Motor neuron (in vitro differentiated cells): ENCODE data around the gene IGSF5. TPM values are rescaled to one million over a fixed set of nuclear protein-coding genes. Genes with fewer than 3 reads are reported as not detected.

ENCODE experiments used
- ATAC-seq, 8 experiments: fragments of 200-7000 bp; cut with Tn5 transposase; replicated peaks in 6 of 8; 2 replicates each; pipeline ENCODE4 v1.8.0; 2021; ENCODE audit warnings: mild to moderate bottlenecking in 8 of 8, moderate library complexity in 8 of 8
- H3K27ac ChIP-seq, 2 donors: fragments of 250-450 bp; sonication (Bioruptor Pico); 2 replicates each; pipeline ENCODE4 v1.9.0; 2021; ENCODE audit warnings: antibody characterized with exemption in 2 of 2, mild to moderate bottlenecking in 2 of 2, moderate library complexity in 1 of 2
- H3K4me1 ChIP-seq, 2 donors: fragments of 250-450 bp; sonication (Bioruptor Pico); replicated peaks in 1 of 2; 2 replicates each; pipeline ENCODE4 v1.6.1; 2021; ENCODE audit warnings: antibody characterized with exemption in 2 of 2, mild to moderate bottlenecking in 2 of 2, moderate library complexity in 1 of 2
- H3K4me3 ChIP-seq, 5 donors: fragments of 250-450 bp; sonication (Bioruptor Pico); 2 replicates each; pipeline ENCODE4 v1.9.0; 2021; ENCODE audit warnings: antibody characterized with exemption in 5 of 5, mild to moderate bottlenecking in 5 of 5, moderate library complexity in 4 of 5
- WGBS, 10 experiments: fragments of 450-650 bp; shearing (Covaris generic); methylation state at CpG; one replicate each; pipeline ENCODE4 v1.0.0; 2022; 5-methylcytosine and 5-hydroxymethylcytosine counted together
- in situ Hi-C, 9 experiments: fragments of 400-800 bp; cut with MboI; loops; one replicate each; pipeline ENCODE4 v1.15.0; 2021; ENCODE audit warnings: low sequenced_read_pairs in 9 of 9, low pct_unique_long_range_greater_than_20kb in 2 of 9; ENCODE audit not compliant: unreplicated experiment in 9 of 9
- total RNA-seq, 8 experiments: library from RNA; unstranded; fragments of 300-600 nt; gene quantifications; 2 replicates each; pipeline versions ENCODE4 v1.2.3 to v1.2.4, GENCODE V29; 2022

The IGSF5 gene
- total RNA-seq, 8 experiments from 2014 or later = 0.54 to 6.1 (median 0.72) TPM; not detected in 2

DNA sequence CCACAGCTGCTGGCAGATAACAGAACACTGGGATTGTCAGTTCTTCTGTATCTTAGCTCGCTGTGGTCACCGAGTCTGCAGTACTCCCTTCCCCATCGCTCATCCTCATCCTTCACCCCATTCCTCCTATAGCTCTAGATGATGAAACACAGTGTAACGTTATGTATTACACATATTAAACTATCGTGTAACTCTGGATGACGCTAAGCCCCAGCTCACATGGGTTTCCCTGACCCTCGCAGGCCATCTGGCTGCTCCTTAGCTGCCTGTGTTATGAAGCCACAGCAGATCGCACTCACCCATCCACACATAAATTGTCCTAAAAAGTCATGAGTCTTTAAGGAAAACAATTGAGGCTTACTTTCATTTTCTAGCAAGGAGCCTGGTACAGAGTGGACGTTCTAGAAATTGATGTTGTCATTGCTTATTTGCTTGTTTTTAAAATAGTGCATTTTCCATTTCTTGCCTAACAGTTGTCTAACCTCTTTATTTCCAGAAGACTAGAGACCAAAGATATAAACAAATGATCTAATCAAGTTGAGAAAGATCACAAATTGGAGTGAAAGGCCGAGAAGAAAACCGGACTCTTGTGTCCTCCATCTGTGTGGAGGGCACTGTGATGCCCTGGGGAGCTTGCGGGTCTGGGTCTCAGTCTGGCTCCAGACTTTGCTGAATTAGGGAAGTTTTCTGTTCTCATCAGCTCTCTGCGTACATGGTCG is 97.9 kb downstream of the IGSF5 start:
- H3K27ac ChIP-seq = peak overlapping the region; percentile 28 to 80
- in situ Hi-C loops = no loop called here
- peak in 5 of 8 experiments; percentile 95 to 98 (median 97) for ATAC-seq
- H3K4me1 ChIP-seq = peaks cover 8 to 19% of the 10 kb centered on the region in 2 donors
- WGBS, 10 experiments = 2 to 88% (median 65%) methylated on average over 1 to 12 of the region's 14 CpGs
- H3K4me3 ChIP-seq = no peak overlapping the region

- no peak for ATAC-seq
- WGBS, 10 experiments = 4 to 100% (median 68%) methylated on average over 1 to 4 of the region's 4 CpGs; no CpG with 5 or more reads in 4 of the 10 experiments
- peaks cover 8 to 19% of the 10 kb centered on the region in 2 donors for H3K4me1 ChIP-seq
- peak overlapping the region in 1 of 2 donors; percentile 80 for H3K27ac ChIP-seq
- in situ Hi-C loops = no loop called here
- no peak overlapping the region for H3K4me3 ChIP-seq
Observed at GRCh38 chr21:39843483-39843882, 98.5 kb downstream of the IGSF5 start.

- Histone ChIP-seq H3K27ac (no peak overlapping the region), H3K4me3 (no peak overlapping the region), H3K4me1 (peaks cover 8 to 19% of the 10 kb centered on the region in 2 donors)
- no peak for ATAC-seq
- 13 to 86% (median 79%) methylated on average over 1 to 4 of the region's 5 CpGs; no CpG with 5 or more reads in 2 of the 10 experiments for WGBS, 10 experiments
- in situ Hi-C loops = no loop called here
Observed at GRCh38 chr21:39843916-39844315, 98.9 kb downstream of the IGSF5 start.

GRCh38 chr21:39845571-39846130 is 100.7 kb downstream of the IGSF5 start:
- peak overlapping the region in 1 of 2 donors; percentile 8 for H3K27ac ChIP-seq
- no peak overlapping the region for H3K4me3 ChIP-seq
- 0 to 88% (median 48%) methylated on average over 2 to 5 of the region's 6 CpGs for WGBS, 10 experiments
- in situ Hi-C loops = no loop called here
- H3K4me1 ChIP-seq = peaks cover 10 to 21% of the 10 kb centered on the region in 2 donors
- peak in 1 of 8 experiments; percentile 53 for ATAC-seq

GRCh38 chr21:39847877-39848276 is 102.9 kb downstream of the IGSF5 start:
- ATAC-seq = no peak
- Histone ChIP-seq H3K27ac (no peak overlapping the region), H3K4me1 (peaks cover 14 to 18% of the 10 kb centered on the region in 2 donors), H3K4me3 (no peak overlapping the region)
- WGBS, 10 experiments = 0 to 86% (median 46%) methylated on average over 1 to 4 of the region's 6 CpGs; no CpG with 5 or more reads in 4 of the 10 experiments
- in situ Hi-C loops = no loop called here

DNA sequence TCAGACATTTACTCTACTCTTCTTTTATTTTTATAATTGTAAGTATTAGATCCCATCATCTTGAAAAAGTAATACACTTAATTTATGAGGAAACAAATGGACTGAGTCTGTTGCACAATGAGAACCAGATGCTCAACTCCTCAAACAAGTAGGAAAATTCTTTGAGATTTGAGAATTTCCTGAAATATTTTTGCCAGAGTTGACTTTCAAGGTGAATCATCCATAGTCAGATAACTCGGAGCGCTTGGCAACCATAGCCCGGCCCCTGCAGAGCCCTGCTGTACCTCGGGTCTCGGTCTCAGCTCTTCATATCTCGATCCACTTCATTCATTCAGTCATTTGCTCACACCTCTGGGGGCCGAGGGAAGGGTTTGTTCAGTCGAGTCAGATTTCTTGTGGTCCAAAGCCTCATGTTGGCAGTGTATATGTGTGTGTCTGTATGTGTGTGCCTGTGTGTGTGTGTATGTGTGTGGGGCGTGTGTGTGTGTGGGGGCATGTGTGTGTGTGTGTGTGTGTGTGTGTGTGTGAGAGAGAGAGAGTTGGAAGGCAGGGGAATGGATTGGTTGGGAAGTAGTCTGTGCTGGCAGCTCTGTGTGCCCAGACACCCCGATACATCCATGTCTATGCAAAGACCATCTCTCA is 104.2 kb downstream of the IGSF5 start:
- H3K27ac ChIP-seq = no peak overlapping the region
- 0 to 100% (median 25%) methylated on average over 1 to 8 of the region's 10 CpGs; no CpG with 5 or more reads in 3 of the 10 experiments for WGBS, 10 experiments
- ATAC-seq = no peak
- H3K4me3 ChIP-seq = no peak overlapping the region
- H3K4me1 ChIP-seq = peaks cover 11 to 12% of the 10 kb centered on the region in 2 donors
- in situ Hi-C loops = no loop called here

- ATAC-seq = no peak
- in situ Hi-C loops = loop anchor here in 4 of 9 experiments (25.0 kb wide), 1 partner anchor 262 kb away; no protein-coding TSS in a partner anchor
- 17 to 100% (median 61%) methylated on average over 1 to 2 of the region's 2 CpGs; no CpG with 5 or more reads in 4 of the 10 experiments for WGBS, 10 experiments
- H3K4me3 ChIP-seq = no peak overlapping the region
- H3K27ac ChIP-seq = no peak overlapping the region
- H3K4me1 ChIP-seq = peaks cover 11 to 12% of the 10 kb centered on the region in 2 donors
Observed at GRCh38 chr21:39850333-39850732, 105.3 kb downstream of the IGSF5 start.

GRCh38 chr21:39851002-39851618 is 106.1 kb downstream of the IGSF5 start:
- H3K4me1 ChIP-seq = peaks cover 5 to 11% of the 10 kb centered on the region in 2 donors
- WGBS, 10 experiments = 0 to 67% (median 50%) methylated on average over 1 to 5 of the region's 7 CpGs; no CpG with 5 or more reads in 3 of the 10 experiments
- no peak overlapping the region for H3K27ac ChIP-seq
- peak in 3 of 8 experiments; percentile 40 to 53 (median 41) for ATAC-seq
- no peak overlapping the region for H3K4me3 ChIP-seq
- in situ Hi-C loops = loop anchor here in 4 of 9 experiments (25.0 kb wide), 1 partner anchor 261 kb away; no protein-coding TSS in a partner anchor

Other genes with a start within 250 kb of the IGSF5 start
- 1 to 10 TPM in 4 of 8 experiments, under 1 TPM in 4; 0.04 to 3.4 (median 0.99) TPM for gene B3GALT5, start 132.2 kb upstream of the IGSF5 start, total RNA-seq
- 10 to 100 TPM in 4 of 8 experiments, 1 to 10 TPM in 1, not detected in 3; 3.3 to 36.4 (median 18.7) TPM for gene PCP4, start 122.3 kb downstream of the IGSF5 start, total RNA-seq